GM12865 (cell line): ENCODE measurements around the gene GABRA4.

ENCODE experiments used
- DNase-seq: peaks from one replicate; pipeline ENCODE4 v3.0.0; 2010; ENCODE audit warnings: low read depth
- H3K4me3 ChIP-seq: 2 replicates; pipeline ENCODE4 v1.5.1; 2011; ENCODE audit warnings: mild to moderate bottlenecking, low read depth, low read length, control low read depth
- CTCF ChIP-seq: IDR thresholded peaks from 2 replicates; pipeline ENCODE4 v1.5.1; 2011; ENCODE audit warnings: low read length, control low read depth, low read depth, inconsistent platforms; ENCODE audit not compliant: insufficient read depth; ENCODE audit errors: missing control alignments

GABRA4 gene

GRCh38 chr4:46933686-46934085 lies 59.7 kb downstream of the GABRA4 start:
- H3K4me3 ChIP-seq = no peak overlapping the region
- no peak for DNase-seq
- no peak for TF ChIP-seq CTCF

DNA sequence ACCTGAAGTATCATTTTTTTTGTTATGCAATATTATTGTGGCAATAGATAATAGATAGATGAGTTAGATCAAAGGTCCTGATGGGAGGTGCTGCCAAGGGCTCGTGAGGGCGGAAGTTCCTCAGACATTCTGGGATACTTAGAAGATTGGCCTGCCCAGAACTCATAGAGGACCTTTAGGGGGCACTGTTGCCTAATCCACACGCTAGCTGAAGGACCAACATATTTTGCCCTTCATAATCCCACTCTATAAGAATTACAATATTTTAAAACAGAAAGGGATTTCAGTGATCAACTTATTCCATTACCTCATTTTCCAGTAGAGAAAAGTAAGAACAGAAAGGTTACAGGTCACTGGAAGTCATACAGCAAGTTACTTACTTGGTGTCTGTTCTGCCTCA lies 61.4 kb downstream of the GABRA4 start:
- TF ChIP-seq CTCF = peak; percentile 64
- DNase-seq = peak; percentile 50
- no peak overlapping the region for H3K4me3 ChIP-seq

DNA sequence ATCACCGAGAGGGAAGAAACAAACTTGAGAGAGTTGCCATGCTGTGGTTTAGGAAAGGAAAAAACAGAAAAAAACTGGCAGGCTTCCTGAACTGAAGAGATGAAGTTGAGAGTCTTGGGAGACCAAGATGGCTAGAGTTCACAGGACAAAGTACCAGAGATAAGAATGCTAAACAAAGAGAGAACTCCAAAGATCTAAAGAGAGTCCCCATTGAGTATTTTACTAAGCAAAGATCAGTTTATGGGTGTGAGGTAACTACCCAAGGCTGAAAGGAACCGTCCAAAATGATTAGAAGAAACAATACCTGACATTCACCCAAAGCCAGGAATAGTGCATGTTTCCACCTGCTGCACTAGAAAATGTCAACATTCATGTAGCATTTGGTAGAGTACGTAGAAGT lies 62.5 kb downstream of the GABRA4 start:
- no peak for DNase-seq
- no peak overlapping the region for H3K4me3 ChIP-seq
- TF ChIP-seq CTCF = no peak

DNA sequence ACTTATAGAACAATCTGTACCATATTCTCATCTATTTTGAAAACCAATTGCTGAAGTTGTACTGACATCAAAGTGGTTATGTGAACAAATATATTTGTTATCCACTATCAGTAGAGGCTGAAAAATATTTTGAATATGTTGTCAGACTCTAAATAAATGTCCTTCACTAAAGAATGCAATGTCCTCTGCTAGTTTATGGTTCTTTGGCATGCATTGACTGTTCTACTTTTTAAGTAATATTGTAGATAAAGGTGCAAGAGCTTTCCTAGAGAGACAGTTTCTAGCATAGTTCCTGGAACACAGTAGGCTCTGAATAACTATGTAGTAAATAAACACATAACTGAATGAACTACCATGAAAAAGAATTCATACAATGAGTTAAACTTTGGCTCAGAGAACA lies 66.2 kb downstream of the GABRA4 start:
- no peak overlapping the region for H3K4me3 ChIP-seq
- no peak for TF ChIP-seq CTCF
- DNase-seq = no peak

DNA sequence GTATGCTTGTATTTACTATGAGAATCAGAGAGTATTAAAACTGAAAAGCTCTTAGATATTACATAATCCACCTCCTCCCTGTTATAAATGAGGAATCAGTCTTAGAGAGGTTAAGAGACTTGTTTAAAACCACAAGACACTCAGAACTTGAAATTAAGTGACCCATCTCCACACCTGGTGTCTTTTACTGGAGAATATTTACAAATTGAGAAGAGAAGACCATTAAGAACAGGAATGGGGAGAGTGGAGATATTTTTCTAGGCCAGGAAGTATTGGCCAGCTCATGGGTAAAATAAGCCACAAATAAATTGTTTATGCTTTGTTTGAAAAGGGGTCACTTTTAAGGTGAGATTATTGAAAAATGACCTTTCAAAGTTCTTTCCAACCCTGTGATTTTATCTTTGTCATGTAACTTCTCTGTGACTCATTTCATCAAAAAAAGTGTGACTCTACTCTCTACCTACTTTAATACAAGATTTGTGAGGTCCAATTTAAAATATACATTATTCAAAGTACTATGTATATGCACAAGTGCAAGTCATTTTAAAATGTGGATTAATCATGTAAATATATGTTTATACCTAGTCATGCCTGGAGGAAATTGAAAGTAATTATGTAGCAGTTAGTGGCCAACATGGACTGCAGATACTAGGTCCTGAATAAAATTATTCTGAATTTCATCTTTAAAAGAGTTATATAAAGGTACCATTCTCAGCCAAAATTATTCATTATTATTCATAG lies 68.4 kb downstream of the GABRA4 start:
- no peak overlapping the region for H3K4me3 ChIP-seq
- TF ChIP-seq CTCF = no peak
- DNase-seq = no peak

DNA sequence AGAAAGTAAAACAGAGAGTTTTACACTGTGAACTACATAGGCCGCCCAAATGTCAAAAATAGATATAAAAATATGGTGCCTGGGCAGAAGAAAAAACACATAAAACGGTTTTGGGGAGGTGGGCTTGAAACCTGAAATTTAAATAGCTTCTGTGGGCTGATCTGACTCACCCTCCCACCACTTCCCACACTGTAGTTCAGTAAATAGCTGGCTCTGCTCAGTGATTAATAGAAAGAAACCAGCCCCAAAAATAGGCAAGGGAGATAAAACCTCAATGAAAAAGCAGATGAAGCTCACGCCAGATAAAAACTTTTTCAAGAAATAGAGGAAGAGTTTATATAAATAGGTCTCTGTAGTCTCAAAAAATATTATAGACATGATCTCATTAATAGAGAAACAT lies 71.2 kb downstream of the GABRA4 start:
- H3K4me3 ChIP-seq = no peak overlapping the region
- TF ChIP-seq CTCF = no peak
- DNase-seq = no peak

- DNase-seq = no peak
- H3K4me3 ChIP-seq = no peak within 1 kb of the TSS
- no peak for TF ChIP-seq CTCF
Observed at GRCh38 chr4:46909078-46909477, 84.3 kb downstream of the GABRA4 start, which contains the start of gene COX7B2. TSS of gene COX7B2 (minus strand) at chr4:46909245. CDS start at chr4:46735192, 174,053 bp downstream.
